C4-2B (cell line): ENCODE data around the gene FGF1.

Source experiments
- CTCF ChIP-seq: fragments of 450-650 bp; conservative IDR thresholded peaks from 2 replicates; pipeline ENCODE4 v1.5.1; 2017; ENCODE audit warnings: mild to moderate bottlenecking
- ZFX ChIP-seq: fragments of 450-650 bp; IDR thresholded peaks from 2 replicates; pipeline ENCODE4 v1.6.1; 2017

GRCh38 chr5:142615948-142616347 is 69.9 kb downstream of the FGF1 start:
- TF ChIP-seq CTCF, result no peak
- no peak for TF ChIP-seq ZFX
